ENCODE measurements around the gene TRIM71. TPM values are rescaled to one million over a fixed set of nuclear protein-coding genes. Genes with fewer than 3 reads are reported as not detected.

Gene TRIM71
- total and polyA plus RNA-seq, 8 donors = 2.2 to 8.3 (median 6.9) TPM

DNA sequence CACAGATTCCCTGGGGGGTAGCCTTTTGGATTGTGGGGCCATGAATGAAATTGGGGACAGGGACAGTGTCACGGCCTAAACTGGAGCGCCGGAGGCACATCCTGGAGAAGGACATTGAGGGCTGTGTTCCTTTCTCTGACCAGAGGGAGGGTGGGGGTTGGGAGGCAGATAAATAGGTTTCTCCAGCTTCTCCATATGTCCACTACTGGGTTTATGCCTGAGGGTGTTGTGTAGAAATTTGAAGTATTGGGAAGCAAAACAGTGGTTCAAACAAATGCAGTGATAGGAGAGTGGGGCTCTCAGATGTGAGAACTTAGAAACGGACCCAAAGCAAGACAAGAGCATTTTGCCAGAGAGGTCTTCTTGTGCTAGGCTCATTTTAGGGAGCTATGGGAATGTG lies 34.3 kb downstream of the TRIM71 start:
- peaks cover 0 to 14% of the 10 kb centered on the region in 2 donors for H3K4me1 ChIP-seq
- intact Hi-C loops (cut with DNase I) = no loop called here
- no peak for TF ChIP-seq CTCF (IDR thresholded peaks at IDR 0.05)
- no peak for DNase-seq
- no peaks in the 10 kb centered on the region for H3K27me3 ChIP-seq
- no peaks in the 10 kb centered on the region for H3K36me3 ChIP-seq
- H3K27ac ChIP-seq = no peak overlapping the region
- no peaks in the 10 kb centered on the region for H3K9me3 ChIP-seq
- no peak overlapping the region for H3K4me3 ChIP-seq
- no peak for ATAC-seq

GRCh38 chr3:32855350-32855953 lies 37.7 kb downstream of the TRIM71 start:
- H3K36me3 ChIP-seq = no peaks in the 10 kb centered on the region
- intact Hi-C loops (cut with DNase I) = no loop called here
- ATAC-seq (peak; percentile 18), DNase-seq (no peak)
- peaks cover 0 to 6% of the 10 kb centered on the region in 2 donors for H3K4me1 ChIP-seq
- no peak overlapping the region for H3K27ac ChIP-seq
- H3K4me3 ChIP-seq = no peak overlapping the region
- no peaks in the 10 kb centered on the region for H3K27me3 ChIP-seq
- TF ChIP-seq CTCF (IDR thresholded peaks at IDR 0.05) = no peak
- no peaks in the 10 kb centered on the region for H3K9me3 ChIP-seq

- Histone ChIP-seq H3K4me1 (peaks cover 0 to 4% of the 10 kb centered on the region in 2 donors), H3K36me3 (no peaks in the 10 kb centered on the region), H3K4me3 (no peak overlapping the region), H3K9me3 (no peaks in the 10 kb centered on the region), H3K27me3 (no peaks in the 10 kb centered on the region), H3K27ac (no peak overlapping the region)
- ATAC-seq (peak; percentile 90), DNase-seq (peak in 1 of 4 donors; percentile 59)
- intact Hi-C loops (cut with DNase I) = no loop called here
- TF ChIP-seq CTCF (IDR thresholded peaks at IDR 0.05) = no peak
These were observed 38.6 kb downstream of the TRIM71 start for GRCh38 chr3:32856355-32856889.

GRCh38 chr3:32856901-32857507 lies 39.2 kb downstream of the TRIM71 start:
- ATAC-seq (peak; percentile 31), DNase-seq (no peak)
- Histone ChIP-seq H3K36me3 (no peaks in the 10 kb centered on the region), H3K27me3 (no peaks in the 10 kb centered on the region), H3K27ac (no peak overlapping the region), H3K9me3 (no peaks in the 10 kb centered on the region), H3K4me1 (peaks cover 0 to 4% of the 10 kb centered on the region in 2 donors), H3K4me3 (no peak overlapping the region)
- intact Hi-C loops (cut with DNase I) = no loop called here
- no peak for TF ChIP-seq CTCF (IDR thresholded peaks at IDR 0.05)

DNA sequence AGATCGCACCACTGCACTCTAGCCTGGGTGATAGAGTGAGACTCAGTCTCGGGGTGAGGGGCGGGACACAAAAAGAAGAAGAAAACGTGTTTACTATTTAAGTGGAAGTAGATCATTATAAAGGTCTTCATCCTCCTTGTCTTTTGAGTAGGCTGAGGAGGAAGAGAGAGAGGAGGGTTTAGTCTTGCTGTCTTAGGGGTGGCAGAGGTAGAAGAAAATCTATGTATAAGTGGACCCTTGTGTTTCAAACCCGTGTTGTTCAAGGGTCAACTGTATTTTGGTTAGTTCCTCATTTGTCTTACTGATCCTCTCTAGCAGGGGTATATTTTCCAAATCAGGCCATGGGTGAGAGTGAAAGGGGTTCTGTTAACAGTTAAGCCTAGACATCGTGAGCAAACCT lies 40.1 kb downstream of the TRIM71 start:
- H3K4me1 ChIP-seq = peaks cover 0 to 4% of the 10 kb centered on the region in 2 donors
- H3K4me3 ChIP-seq = no peak overlapping the region
- intact Hi-C loops (cut with DNase I) = no loop called here
- H3K27me3 ChIP-seq = no peaks in the 10 kb centered on the region
- H3K9me3 ChIP-seq = no peaks in the 10 kb centered on the region
- no peak for TF ChIP-seq CTCF (IDR thresholded peaks at IDR 0.05)
- H3K36me3 ChIP-seq = no peaks in the 10 kb centered on the region
- no peak overlapping the region for H3K27ac ChIP-seq
- ATAC-seq = no peak
- DNase-seq = no peak
